ENCODE measurements around the gene TMEM97. TPM values are rescaled to one million over a fixed set of nuclear protein-coding genes. Genes with fewer than 3 reads are reported as not detected.

The TMEM97 gene
- total and polyA plus RNA-seq, 9 of the 15 experiments (the other 6 are each of a cell fraction or from before 2014, with no cell fraction given): 34.6 to 121 (median 76.0) TPM

DNA sequence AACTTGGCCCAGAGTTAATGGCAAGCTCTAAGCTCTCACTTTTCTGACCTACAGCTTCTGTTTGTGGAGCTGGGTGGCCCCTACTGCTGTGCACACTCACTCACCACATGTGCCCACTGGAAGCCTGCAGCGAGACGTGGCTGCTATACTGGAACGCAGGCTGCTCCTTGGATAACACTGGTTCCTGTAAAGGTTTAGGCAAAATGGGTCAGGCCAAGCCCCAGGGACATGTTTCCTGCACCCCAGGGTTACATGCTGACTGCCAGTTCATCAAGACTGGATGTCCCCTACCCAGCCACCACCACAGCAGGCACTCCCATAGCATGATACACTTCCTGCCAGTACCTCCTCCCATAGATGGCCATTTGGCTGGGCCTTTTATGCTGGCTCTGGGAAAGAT, 30.0 kb downstream of the TMEM97 start (continued):
- TF ChIP-seq ZNF12 (CRISPR knock-in tag; IDR thresholded peaks at IDR 0.05) (no peak), HMGN3 (IDR thresholded peaks at IDR 0.05; ENCODE audit: borderline replicate concordance, extremely low read depth, insufficient read length, low read depth, low read length) (no peak)
- TF ChIP-seq, protein P1, sequence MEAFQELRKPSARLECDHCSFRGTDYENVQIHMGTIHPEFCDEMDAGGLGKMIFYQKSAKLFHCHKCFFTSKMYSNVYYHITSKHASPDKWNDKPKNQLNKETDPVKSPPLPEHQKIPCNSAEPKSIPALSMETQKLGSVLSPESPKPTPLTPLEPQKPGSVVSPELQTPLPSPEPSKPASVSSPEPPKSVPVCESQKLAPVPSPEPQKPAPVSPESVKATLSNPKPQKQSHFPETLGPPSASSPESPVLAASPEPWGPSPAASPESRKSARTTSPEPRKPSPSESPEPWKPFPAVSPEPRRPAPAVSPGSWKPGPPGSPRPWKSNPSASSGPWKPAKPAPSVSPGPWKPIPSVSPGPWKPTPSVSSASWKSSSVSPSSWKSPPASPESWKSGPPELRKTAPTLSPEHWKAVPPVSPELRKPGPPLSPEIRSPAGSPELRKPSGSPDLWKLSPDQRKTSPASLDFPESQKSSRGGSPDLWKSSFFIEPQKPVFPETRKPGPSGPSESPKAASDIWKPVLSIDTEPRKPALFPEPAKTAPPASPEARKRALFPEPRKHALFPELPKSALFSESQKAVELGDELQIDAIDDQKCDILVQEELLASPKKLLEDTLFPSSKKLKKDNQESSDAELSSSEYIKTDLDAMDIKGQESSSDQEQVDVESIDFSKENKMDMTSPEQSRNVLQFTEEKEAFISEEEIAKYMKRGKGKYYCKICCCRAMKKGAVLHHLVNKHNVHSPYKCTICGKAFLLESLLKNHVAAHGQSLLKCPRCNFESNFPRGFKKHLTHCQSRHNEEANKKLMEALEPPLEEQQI (IDR thresholded peaks at IDR 0.05): no peak

DNA sequence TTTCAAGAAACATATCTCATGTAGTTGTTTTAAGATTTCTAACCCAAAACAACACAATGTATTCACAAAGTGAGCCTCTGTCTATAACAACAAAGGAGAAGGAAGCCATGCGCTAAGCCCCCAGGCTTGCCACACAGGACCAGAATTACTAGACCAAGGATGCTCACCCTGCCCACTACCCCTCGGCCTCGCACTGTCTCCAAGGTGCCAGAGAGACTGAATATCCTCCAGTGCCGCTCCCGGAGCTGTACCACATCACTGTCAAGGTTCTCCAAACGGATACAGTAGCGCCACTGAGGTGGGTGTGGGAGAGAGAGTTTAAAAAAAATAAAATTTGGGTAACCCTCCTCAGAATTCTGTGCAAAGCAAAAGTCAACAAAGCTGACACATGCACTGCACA, 31.3 kb downstream of the TMEM97 start:
- DNase-seq (ENCODE audit: extremely low read depth in 1 of 4, low spot score in 3 of 4): no peak

More for the DNA sequence above, 31.3 kb downstream of the TMEM97 start:
- ChIA-PET POLR2A (interaction anchor here (0.8 to 1.8 kb wide), 3 partner anchors 9 to 14 kb away, joined by 4 to 11 read pairs (median 8); partner anchors contain the start of genes IFT20 and TNFAIP1), CTCF (ENCODE audit: low intra/inter-chr PET ratio) (no interaction called here)
- ATAC-seq: no peak
- no peaks in the 10 kb centered on the region for H3K9me1 ChIP-seq (ENCODE audit: control insufficient read depth, insufficient read depth, low read length)
- H3K27ac ChIP-seq (ENCODE audit: extremely low read depth, low read depth, low read length): no peak overlapping the region
- intact Hi-C loops (cut with micrococcal nuclease) (no loop called here), in situ Hi-C loops (cut with MboI) (no loop called here)
- H3K36me3 ChIP-seq (ENCODE audit: control insufficient read depth, insufficient read depth, low read length): peaks cover 96% of the 10 kb centered on the region
- H3K4me1 ChIP-seq (replicated peaks in 1 of 2; ENCODE audit: control insufficient read depth in 2 of 2, insufficient read depth in 2 of 2, low read length in 2 of 2): no peaks in the 10 kb centered on the region; a peak in 1 of 5 replicates
- H3K9ac ChIP-seq (ENCODE audit: insufficient read depth in 1 of 2, low read depth in 2 of 2, low read length in 2 of 2): no peak overlapping the region
- BruUV-seq (replicated peaks): no TSS peak
- no peak for FAIRE-seq
- H4K20me1 ChIP-seq (replicated peaks; ENCODE audit: control insufficient read depth, insufficient read depth, low read length): no peaks in the 10 kb centered on the region; the same call in none of the 2 replicates
- 99% methylated on average over 7 of the region's 7 CpGs for WGBS (ENCODE audit: insufficient coverage, low coverage, missing lambda C conversion rate)
- H3K79me2 ChIP-seq (ENCODE audit: control insufficient read depth, insufficient read depth, low read length): no peaks in the 10 kb centered on the region; the same call in 2 of the 3 replicates
- no peak overlapping the region for H3K4me3 ChIP-seq
- H3K9me3 ChIP-seq (replicated peaks; ENCODE audit: control insufficient read depth, insufficient read depth, low read depth, low read length): no peaks in the 10 kb centered on the region
- H2AFZ ChIP-seq (ENCODE audit: low read depth, low read length): no peak overlapping the region
- H3K27me3 ChIP-seq (ENCODE audit: control insufficient read depth in 2 of 2, insufficient read depth in 2 of 2, low read length in 2 of 2): no peaks in the 10 kb centered on the region
- no peak overlapping the region for H3K4me2 ChIP-seq (ENCODE audit: insufficient read depth, low read length)
- TF ChIP-seq ZKSCAN3 (CRISPR knock-in tag; IDR thresholded peaks at IDR 0.05) (no peak), BDP1 (IDR thresholded peaks at IDR 0.05; ENCODE audit: insufficient read depth, insufficient read length) (no peak), ZNF79 (CRISPR knock-in tag; IDR thresholded peaks at IDR 0.05; ENCODE audit: low read depth) (no peak), POLR2B (IDR thresholded peaks at IDR 0.05; ENCODE audit: low read depth, partially characterized antibody) (no peak), MEF2A (IDR thresholded peaks at IDR 0.05; ENCODE audit: control insufficient read depth, low read depth, low read length) (no peak), NBN (IDR thresholded peaks at IDR 0.05; ENCODE audit: low read depth) (no peak), CCAR2 (IDR thresholded peaks at IDR 0.05; ENCODE audit: low read depth, low read length) (no peak), DIDO1 (tag; IDR thresholded peaks at IDR 0.05; ENCODE audit: low read depth) (no peak), GATAD2B (IDR thresholded peaks at IDR 0.05; ENCODE audit: borderline replicate concordance) (no peak), CC2D1A (IDR thresholded peaks at IDR 0.05) (no peak), ZNF586 (CRISPR knock-in tag; conservative IDR thresholded peaks at IDR 0.05) (no peak), HSF4 (CRISPR knock-in tag; IDR thresholded peaks at IDR 0.05; ENCODE audit: borderline replicate concordance) (no peak), TAF15 (IDR thresholded peaks at IDR 0.05; ENCODE audit: low read depth, low read length) (no peak)

Data from K562 (cell line).